ENCODE measurements around the gene PLD4.

Gene PLD4

DNA sequence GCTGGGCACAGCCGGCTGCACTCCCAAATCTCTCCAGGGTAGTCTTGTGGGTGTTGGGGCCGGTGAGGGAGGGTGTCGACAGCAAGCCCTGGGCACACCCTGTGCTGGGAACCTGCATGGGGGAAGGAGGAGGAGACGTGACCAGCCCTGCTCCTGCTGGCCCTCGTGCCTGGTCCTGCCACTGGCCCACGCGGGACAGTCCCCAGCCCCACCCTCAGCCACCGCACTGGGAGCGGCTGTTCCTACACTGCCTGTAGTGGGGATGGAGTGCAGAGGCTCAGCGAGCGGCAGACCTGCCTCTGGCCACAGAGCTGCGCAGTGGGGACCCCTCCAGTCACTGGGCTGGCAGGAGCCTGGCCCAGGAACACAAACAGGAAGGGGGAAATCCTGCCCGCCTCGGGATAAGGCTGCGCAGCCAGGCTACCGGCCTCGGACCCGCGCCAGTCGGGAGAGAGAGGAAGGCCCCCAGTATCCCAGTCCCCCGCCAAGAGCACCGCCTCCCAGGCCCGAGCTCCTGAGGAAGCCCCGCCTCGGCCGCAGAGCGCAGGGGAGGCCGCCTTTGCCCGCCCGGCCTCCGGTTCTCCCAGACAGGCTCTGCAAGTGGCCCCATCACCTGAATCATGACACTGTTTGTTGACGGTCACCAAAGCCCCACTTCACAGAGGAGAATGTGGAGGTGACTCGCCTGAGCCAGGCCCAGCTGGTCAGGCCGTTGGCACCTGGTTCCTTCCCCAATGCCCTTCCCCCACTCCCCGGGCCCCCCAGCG, 42.9 kb downstream of the PLD4 start:
- TF ChIP-seq, protein P1, sequence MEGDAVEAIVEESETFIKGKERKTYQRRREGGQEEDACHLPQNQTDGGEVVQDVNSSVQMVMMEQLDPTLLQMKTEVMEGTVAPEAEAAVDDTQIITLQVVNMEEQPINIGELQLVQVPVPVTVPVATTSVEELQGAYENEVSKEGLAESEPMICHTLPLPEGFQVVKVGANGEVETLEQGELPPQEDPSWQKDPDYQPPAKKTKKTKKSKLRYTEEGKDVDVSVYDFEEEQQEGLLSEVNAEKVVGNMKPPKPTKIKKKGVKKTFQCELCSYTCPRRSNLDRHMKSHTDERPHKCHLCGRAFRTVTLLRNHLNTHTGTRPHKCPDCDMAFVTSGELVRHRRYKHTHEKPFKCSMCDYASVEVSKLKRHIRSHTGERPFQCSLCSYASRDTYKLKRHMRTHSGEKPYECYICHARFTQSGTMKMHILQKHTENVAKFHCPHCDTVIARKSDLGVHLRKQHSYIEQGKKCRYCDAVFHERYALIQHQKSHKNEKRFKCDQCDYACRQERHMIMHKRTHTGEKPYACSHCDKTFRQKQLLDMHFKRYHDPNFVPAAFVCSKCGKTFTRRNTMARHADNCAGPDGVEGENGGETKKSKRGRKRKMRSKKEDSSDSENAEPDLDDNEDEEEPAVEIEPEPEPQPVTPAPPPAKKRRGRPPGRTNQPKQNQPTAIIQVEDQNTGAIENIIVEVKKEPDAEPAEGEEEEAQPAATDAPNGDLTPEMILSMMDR (IDR thresholded peaks at IDR 0.05; ENCODE audit: low read depth, low read length, missing control alignments): no peak
- no peak for DNase-seq (ENCODE audit: low read depth)
- H3K4me3 ChIP-seq (ENCODE audit: low read depth, low read length): no peak overlapping the region

DNA sequence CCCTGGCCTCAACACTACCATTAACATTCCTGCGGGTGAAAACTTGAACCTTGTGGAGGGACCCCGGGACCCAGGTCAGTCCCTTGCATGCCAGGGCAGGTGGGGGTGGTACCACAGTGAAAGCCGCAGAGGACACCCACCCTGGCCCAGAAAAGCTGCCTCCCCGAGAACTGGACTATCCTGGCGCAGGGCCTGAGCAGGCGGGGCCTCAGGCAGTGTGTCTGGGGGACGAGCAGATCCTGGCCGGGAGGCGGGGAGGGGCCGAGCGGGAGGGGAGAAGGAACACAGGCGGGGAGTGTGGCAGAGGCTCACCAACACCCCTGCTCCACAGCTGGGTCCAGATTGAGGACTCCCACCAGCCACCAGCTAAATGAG, 43.5 kb downstream of the PLD4 start:
- DNase-seq (ENCODE audit: low read depth): no peak
- no peak overlapping the region for H3K4me3 ChIP-seq (ENCODE audit: low read depth, low read length)
- TF ChIP-seq, protein P1 (IDR thresholded peaks at IDR 0.05; ENCODE audit: low read depth, low read length, missing control alignments): no peak

DNA sequence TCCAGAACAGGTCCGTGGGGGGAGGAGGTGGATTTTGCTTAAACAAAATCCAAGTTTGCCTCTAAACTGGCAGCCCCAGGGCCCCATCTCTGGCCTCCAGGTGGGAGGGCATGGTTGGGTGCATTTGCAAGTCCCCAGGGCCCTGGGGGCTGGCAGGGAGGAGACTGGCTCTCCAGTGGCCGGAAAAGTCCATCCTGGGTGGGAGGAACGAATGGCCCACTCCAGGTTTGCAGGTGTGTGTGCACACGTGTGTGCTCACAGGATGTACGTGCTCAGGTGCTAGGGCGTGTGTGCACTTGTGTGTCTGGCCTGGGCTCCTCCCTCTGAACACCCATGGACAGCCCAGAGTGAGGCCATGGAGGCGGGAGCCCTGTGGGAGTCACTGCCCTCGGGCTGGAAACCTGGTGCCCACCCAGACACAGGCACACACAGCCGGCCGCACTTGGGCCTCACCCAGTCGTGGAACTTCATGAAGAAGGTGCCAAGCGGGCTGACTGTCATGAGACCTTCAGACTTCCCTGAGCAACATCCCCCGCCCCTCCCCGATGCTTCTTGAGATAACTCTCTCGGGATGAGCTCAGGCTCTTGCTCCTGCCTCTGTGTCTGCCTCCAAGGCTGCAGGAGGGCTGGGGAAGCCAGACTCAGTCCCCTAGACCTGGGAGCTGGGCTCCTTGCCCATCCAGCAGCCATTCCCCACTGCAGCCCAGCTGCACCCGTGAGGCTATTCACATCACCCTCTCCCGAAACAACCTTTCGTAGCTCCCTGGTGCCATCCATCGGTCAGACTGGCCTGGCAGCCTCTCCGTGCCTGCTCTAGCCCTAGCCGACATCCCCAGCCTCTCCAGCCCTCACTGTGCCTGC, 44.1 kb downstream of the PLD4 start:
- DNase-seq (ENCODE audit: low read depth): no peak
- TF ChIP-seq, protein P1 (IDR thresholded peaks at IDR 0.05; ENCODE audit: low read depth, low read length, missing control alignments): peak; percentile 33
- H3K4me3 ChIP-seq (ENCODE audit: low read depth, low read length): no peak overlapping the region

DNA sequence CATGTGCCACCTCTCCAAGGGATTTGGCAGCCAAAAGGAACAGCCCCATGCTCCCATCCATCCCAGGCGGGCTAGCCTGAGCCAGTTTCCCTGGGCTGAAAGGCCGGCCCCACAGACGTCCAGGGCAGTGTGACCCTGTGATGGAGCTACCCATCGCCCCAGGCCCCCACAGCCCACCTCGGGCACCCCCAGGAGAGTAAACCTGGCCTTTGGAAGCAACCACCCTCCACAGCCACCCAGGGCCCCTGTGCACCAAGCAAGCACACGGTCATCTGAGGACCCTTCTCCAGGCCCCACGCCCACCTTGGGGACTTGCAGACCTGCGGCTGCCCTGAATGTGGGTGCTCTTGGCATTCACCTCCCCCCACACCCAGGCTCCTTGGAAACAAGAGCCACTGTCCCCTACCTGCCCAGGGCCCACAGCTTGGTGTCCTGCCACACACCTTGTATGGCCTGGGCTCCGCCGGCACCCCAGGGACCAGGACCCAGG, 45.1 kb downstream of the PLD4 start:
- H3K4me3 ChIP-seq (ENCODE audit: low read depth, low read length): no peak overlapping the region
- TF ChIP-seq, protein P1 (IDR thresholded peaks at IDR 0.05; ENCODE audit: low read depth, low read length, missing control alignments): no peak
- no peak for DNase-seq (ENCODE audit: low read depth)

DNA sequence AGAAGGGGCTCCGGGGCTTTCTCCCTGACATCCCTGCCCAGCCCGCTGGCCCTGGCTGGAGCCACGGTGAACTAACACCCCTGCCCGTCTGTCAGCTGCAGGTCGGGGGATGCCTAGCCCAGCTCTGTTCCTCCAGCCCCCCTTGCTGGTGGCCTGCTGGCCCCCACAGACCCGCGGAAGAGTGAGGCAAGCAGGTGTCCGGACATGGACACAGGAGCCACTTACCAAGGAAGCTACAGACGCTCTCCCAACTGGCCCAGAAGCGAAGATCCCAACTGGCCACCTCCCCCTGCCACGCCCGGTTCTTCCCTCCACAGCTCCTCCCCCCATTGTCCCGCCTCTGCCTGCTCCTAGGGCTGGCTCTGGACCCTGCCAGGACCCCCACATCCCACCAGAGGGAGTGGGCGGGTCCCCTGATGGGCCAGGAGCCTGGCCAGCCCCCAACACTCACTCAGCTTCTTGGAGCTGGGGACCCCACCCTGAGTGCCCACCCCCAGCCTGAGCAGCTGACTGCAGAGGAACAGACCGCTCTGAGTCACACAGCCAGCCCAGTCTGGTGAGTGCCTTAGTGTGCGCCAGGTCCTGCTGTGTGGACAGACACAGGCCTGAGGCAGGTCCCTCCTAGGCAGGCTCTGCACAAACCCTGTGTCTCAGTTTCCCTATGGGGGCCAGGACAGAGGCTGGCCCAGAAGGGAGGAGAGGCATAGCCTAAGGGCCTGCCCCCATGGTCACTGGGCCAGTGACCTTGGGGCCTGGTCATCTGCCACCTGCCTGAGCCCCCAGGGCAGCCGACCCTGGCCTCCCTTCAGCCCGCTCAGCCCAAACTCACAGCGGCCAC, 45.8 kb downstream of the PLD4 start:
- TF ChIP-seq, protein P1 (IDR thresholded peaks at IDR 0.05; ENCODE audit: low read depth, low read length, missing control alignments): no peak
- H3K4me3 ChIP-seq (ENCODE audit: low read depth, low read length): no peak overlapping the region
- DNase-seq (ENCODE audit: low read depth): no peak

DNA sequence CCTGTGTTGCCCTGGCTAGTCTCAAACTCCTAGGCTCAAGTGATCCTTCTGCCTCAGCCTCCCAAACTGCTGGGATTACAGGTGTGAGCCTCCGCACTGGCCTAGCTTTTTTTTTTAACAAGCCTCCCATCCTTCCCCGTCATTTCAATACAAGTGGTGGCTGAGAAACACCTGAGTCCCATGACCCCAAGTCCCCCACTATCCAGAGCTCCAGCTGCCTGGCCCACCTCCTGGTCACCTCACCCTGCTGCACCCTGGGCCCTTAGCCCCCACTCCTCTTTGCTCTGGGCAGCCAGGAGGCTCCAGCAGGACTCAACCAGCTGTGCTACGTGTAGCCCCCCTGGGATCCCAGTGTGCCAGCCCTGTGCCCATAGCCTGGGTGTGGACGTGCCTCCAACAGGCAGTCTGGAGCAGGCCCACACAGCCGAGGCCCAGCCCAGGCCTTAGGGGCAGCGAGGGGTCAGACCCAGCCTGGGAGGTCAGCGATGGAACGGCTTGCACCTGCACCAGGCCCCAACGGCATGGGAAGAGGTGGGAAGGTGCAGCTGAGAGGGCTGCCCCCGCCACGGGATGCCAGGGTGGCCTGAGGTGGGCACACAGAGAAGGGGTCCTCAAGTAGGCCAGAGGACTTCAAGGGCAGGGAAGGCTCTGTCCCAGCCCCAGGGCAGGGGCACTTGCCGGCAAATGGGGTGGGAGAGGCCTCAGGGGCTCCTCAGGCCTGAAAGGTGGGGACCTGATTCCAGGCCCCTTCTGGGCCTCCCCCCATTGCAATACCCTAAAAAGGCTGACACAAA, 47.0 kb downstream of the PLD4 start:
- no peak overlapping the region for H3K4me3 ChIP-seq (ENCODE audit: low read depth, low read length)
- TF ChIP-seq, protein P1 (IDR thresholded peaks at IDR 0.05; ENCODE audit: low read depth, low read length, missing control alignments): no peak
- no peak for DNase-seq (ENCODE audit: low read depth)

Measured in GM12864 (cell line).